ENCODE data around the gene RNASE3. TPM values are rescaled to one million over a fixed set of nuclear protein-coding genes. Genes with fewer than 3 reads are reported as not detected.

Gene RNASE3
- total RNA-seq, 1 donor from 2014 or later, result not detected

GRCh38 chr14:20848955-20849570, 42.1 kb upstream of the RNASE3 start:
- H3K9ac ChIP-seq, result no peak overlapping the region
- no peaks in the 10 kb centered on the region for H3K36me3 ChIP-seq
- peaks cover 14% of the 10 kb centered on the region for H4K20me1 ChIP-seq (ENCODE audit: low read depth)
- peak; percentile 65 for DNase-seq (ENCODE audit: low spot score)
- peaks cover 13% of the 10 kb centered on the region for H3K4me1 Mint-ChIP-seq
- H3K27me3 Mint-ChIP-seq (ENCODE audit: insufficient read depth, low read depth), result peaks cover 6% of the 10 kb centered on the region
- H3K27ac ChIP-seq, result no peak overlapping the region
- H3K27me3 ChIP-seq, result peaks cover 90% of the 10 kb centered on the region
- H3K9me3 ChIP-seq (ENCODE audit: low read depth), result no peaks in the 10 kb centered on the region
- H3K4me3 ChIP-seq, result no peak overlapping the region
- peak overlapping the region; percentile 14 for H3K4me2 ChIP-seq
- H3K4me3 Mint-ChIP-seq, result peak overlapping the region; percentile 14
- H3K36me3 Mint-ChIP-seq, result no peaks in the 10 kb centered on the region
- no peaks in the 10 kb centered on the region for H3K79me2 ChIP-seq (ENCODE audit: low read depth)
- H3K4me1 ChIP-seq, result peaks cover 14% of the 10 kb centered on the region
- no peak overlapping the region for H2AFZ ChIP-seq (replicated peaks)
- no peak for TF ChIP-seq EZH2 (IDR thresholded peaks at IDR 0.05)
- TF ChIP-seq CTCF (IDR thresholded peaks at IDR 0.05), result no peak
- no peak for TF ChIP-seq EZH2phosphoT487 (IDR thresholded peaks at IDR 0.05)
- no peak overlapping the region for H3K27ac Mint-ChIP-seq
- peaks cover 20% of the 10 kb centered on the region for H3F3A ChIP-seq (ENCODE audit: low read depth)
- no peaks in the 10 kb centered on the region for H3K9me3 Mint-ChIP-seq

GRCh38 chr14:20853042-20853441, 38.1 kb upstream of the RNASE3 start:
- H3K4me3 ChIP-seq, result no peak overlapping the region
- H3K9me3 ChIP-seq (ENCODE audit: low read depth), result no peaks in the 10 kb centered on the region
- Mint-ChIP-seq H3K4me3 (no peak overlapping the region), H3K36me3 (no peaks in the 10 kb centered on the region), H3K9me3 (no peaks in the 10 kb centered on the region), H3K27me3 (ENCODE audit: insufficient read depth, low read depth) (peaks cover 12% of the 10 kb centered on the region), H3K4me1 (peaks cover 13% of the 10 kb centered on the region), H3K27ac (no peak overlapping the region)
- no peaks in the 10 kb centered on the region for H3K79me2 ChIP-seq (ENCODE audit: low read depth)
- peaks cover 82% of the 10 kb centered on the region for H3K27me3 ChIP-seq
- H4K20me1 ChIP-seq (ENCODE audit: low read depth), result peaks cover 14% of the 10 kb centered on the region
- H3F3A ChIP-seq (ENCODE audit: low read depth), result peaks cover 20% of the 10 kb centered on the region
- H3K27ac ChIP-seq, result no peak overlapping the region
- no peak overlapping the region for H2AFZ ChIP-seq (replicated peaks)
- H3K9ac ChIP-seq, result no peak overlapping the region
- no peak for DNase-seq (ENCODE audit: low spot score)
- H3K4me1 ChIP-seq, result peaks cover 20% of the 10 kb centered on the region
- no peak overlapping the region for H3K4me2 ChIP-seq
- TF ChIP-seq EZH2 (IDR thresholded peaks at IDR 0.05), result no peak
- no peak for TF ChIP-seq CTCF (IDR thresholded peaks at IDR 0.05)
- no peak for TF ChIP-seq EZH2phosphoT487 (IDR thresholded peaks at IDR 0.05)
- H3K36me3 ChIP-seq, result no peaks in the 10 kb centered on the region

GRCh38 chr14:20855652-20856291, 35.4 kb upstream of the RNASE3 start:
- DNase-seq (ENCODE audit: low spot score), result peak; percentile 85
- H3K4me1 Mint-ChIP-seq, result no peaks in the 10 kb centered on the region
- Histone ChIP-seq H3K4me3 (no peak overlapping the region), H3K4me2 (peak overlapping the region; percentile 7), H3F3A (ENCODE audit: low read depth) (no peaks in the 10 kb centered on the region), H3K9ac (no peak overlapping the region), H3K36me3 (no peaks in the 10 kb centered on the region), H2AFZ (replicated peaks) (no peak overlapping the region), H3K9me3 (ENCODE audit: low read depth) (no peaks in the 10 kb centered on the region), H3K27ac (no peak overlapping the region), H4K20me1 (ENCODE audit: low read depth) (no peaks in the 10 kb centered on the region), H3K27me3 (peaks cover 69% of the 10 kb centered on the region), H3K79me2 (ENCODE audit: low read depth) (no peaks in the 10 kb centered on the region), H3K4me1 (peaks cover 7% of the 10 kb centered on the region)
- H3K4me3 Mint-ChIP-seq, result no peak overlapping the region
- no peaks in the 10 kb centered on the region for H3K9me3 Mint-ChIP-seq
- TF ChIP-seq EZH2phosphoT487 (IDR thresholded peaks at IDR 0.05) (no peak), CTCF (IDR thresholded peaks at IDR 0.05) (peak; percentile 76)
- no peak overlapping the region for H3K27ac Mint-ChIP-seq
- H3K36me3 Mint-ChIP-seq, result no peaks in the 10 kb centered on the region
- H3K27me3 Mint-ChIP-seq (ENCODE audit: insufficient read depth, low read depth), result peaks cover 9% of the 10 kb centered on the region

All from neural progenitor cell (in vitro differentiated cells).